HepG2 (cell line): ENCODE data around the gene PPP2R2C.

Experiments used
- CREB1 ChIP-seq, 2 experiments: fragments of 450-650 bp in 1 of 2; IDR thresholded peaks; 2 replicates each; pipeline ENCODE4 v1.6.1; 2016 to 2017; ENCODE audit warnings: control low read depth in 1 of 2, mild to moderate bottlenecking in 1 of 2, missing compliant biosample characterization in 1 of 2, missing genetic modification characterization in 1 of 2
- EP300 ChIP-seq, 3 experiments: sonication (generic) in 1 of 3; formaldehyde crosslinking in 1 of 3; IDR thresholded peaks; 2 replicates each; pipeline versions ENCODE4 v1.5.1 to v1.6.1; 2011 to 2020; ENCODE audit warnings: low read depth in 2 of 3, low read length in 2 of 3, borderline replicate concordance in 1 of 3, improper control_type of control experiment in 1 of 3, mild to moderate bottlenecking in 1 of 3, missing genetic modification reagents in 1 of 3, moderate library complexity in 1 of 3
- NR2C2 ChIP-seq: sonication (generic); formaldehyde crosslinking; IDR thresholded peaks from 2 replicates; pipeline ENCODE4 v1.4.0; 2020; ENCODE audit warnings: missing genetic modification reagents, mild to moderate bottlenecking, moderate library complexity, borderline replicate concordance
- YY1 ChIP-seq: IDR thresholded peaks from 2 replicates; pipeline ENCODE4 v1.6.1; 2011; ENCODE audit warnings: low read length, low read depth, moderate library complexity, mild to moderate bottlenecking; ENCODE audit not compliant: insufficient read depth, insufficient replicate concordance
- TF ChIP-seq, protein P1 (sequence below): sonication (generic); formaldehyde crosslinking; IDR thresholded peaks from 2 replicates; pipeline ENCODE4 v1.5.1; 2020; ENCODE audit warnings: mild to moderate bottlenecking, missing genetic modification reagents, moderate library complexity
- TF ChIP-seq, protein P2 (sequence below): sonication (generic); formaldehyde crosslinking; IDR thresholded peaks from 2 replicates; pipeline ENCODE4 v1.5.0; 2020; ENCODE audit warnings: mild to moderate bottlenecking, missing genetic modification reagents, moderate library complexity

DNA sequence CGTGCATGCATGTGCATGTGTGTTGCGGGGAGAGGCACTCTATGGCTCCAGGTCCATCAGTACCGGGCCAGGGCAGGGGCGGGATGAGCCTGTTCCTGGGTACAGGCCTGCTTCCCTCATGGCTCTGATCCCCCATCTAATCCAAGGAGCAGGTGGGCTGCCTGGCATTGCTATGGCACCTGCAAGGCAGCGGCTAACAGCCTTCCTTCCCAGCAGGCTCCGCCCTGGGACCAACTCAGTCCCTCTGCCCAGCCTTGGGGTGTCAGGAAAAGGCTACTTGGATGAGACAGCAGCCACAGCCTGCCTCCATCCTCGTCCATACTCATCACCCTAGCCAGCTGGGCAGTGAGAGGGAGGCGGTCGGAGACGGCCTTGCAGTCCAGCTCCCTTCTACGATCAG lies 46.5 kb downstream of the PPP2R2C start:
- TF ChIP-seq NR2C2 (CRISPR knock-in tag) = no peak
- TF ChIP-seq, protein P1, sequence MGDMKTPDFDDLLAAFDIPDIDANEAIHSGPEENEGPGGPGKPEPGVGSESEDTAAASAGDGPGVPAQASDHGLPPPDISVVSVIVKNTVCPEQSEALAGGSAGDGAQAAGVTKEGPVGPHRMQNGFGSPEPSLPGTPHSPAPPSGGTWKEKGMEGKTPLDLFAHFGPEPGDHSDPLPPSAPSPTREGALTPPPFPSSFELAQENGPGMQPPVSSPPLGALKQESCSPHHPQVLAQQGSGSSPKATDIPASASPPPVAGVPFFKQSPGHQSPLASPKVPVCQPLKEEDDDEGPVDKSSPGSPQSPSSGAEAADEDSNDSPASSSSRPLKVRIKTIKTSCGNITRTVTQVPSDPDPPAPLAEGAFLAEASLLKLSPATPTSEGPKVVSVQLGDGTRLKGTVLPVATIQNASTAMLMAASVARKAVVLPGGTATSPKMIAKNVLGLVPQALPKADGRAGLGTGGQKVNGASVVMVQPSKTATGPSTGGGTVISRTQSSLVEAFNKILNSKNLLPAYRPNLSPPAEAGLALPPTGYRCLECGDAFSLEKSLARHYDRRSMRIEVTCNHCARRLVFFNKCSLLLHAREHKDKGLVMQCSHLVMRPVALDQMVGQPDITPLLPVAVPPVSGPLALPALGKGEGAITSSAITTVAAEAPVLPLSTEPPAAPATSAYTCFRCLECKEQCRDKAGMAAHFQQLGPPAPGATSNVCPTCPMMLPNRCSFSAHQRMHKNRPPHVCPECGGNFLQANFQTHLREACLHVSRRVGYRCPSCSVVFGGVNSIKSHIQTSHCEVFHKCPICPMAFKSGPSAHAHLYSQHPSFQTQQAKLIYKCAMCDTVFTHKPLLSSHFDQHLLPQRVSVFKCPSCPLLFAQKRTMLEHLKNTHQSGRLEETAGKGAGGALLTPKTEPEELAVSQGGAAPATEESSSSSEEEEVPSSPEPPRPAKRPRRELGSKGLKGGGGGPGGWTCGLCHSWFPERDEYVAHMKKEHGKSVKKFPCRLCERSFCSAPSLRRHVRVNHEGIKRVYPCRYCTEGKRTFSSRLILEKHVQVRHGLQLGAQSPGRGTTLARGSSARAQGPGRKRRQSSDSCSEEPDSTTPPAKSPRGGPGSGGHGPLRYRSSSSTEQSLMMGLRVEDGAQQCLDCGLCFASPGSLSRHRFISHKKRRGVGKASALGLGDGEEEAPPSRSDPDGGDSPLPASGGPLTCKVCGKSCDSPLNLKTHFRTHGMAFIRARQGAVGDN (CRISPR knock-in tag) = no peak
- no peak for TF ChIP-seq EP300 (IDR thresholded peaks at IDR 0.05; ENCODE audit: low read depth in 2 of 2, low read length in 2 of 2)
- no peak for TF ChIP-seq EP300 (CRISPR knock-in tag; IDR thresholded peaks at IDR 0.05; ENCODE audit: borderline replicate concordance)
- TF ChIP-seq, protein P2, sequence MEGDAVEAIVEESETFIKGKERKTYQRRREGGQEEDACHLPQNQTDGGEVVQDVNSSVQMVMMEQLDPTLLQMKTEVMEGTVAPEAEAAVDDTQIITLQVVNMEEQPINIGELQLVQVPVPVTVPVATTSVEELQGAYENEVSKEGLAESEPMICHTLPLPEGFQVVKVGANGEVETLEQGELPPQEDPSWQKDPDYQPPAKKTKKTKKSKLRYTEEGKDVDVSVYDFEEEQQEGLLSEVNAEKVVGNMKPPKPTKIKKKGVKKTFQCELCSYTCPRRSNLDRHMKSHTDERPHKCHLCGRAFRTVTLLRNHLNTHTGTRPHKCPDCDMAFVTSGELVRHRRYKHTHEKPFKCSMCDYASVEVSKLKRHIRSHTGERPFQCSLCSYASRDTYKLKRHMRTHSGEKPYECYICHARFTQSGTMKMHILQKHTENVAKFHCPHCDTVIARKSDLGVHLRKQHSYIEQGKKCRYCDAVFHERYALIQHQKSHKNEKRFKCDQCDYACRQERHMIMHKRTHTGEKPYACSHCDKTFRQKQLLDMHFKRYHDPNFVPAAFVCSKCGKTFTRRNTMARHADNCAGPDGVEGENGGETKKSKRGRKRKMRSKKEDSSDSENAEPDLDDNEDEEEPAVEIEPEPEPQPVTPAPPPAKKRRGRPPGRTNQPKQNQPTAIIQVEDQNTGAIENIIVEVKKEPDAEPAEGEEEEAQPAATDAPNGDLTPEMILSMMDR = no peak
- no peak for TF ChIP-seq YY1
- TF ChIP-seq CREB1 (IDR thresholded peaks at IDR 0.05) = no peak
- no peak for TF ChIP-seq CREB1 (CRISPR knock-in tag; IDR thresholded peaks at IDR 0.05)
